Neural progenitor cell (in vitro differentiated cells): ENCODE data around the gene CALB2. TPM values are rescaled to one million over a fixed set of nuclear protein-coding genes. Genes with fewer than 3 reads are reported as not detected.
A peak's percentile ranks its signal among the peaks of the same experiment; 100 is the strongest.
"Not testable (repeated sequence)": the region's sequence is repeated elsewhere in the genome, so short reads cannot be mapped to it uniquely, and the experiment has no call there.

Experiments used
- DNase-seq: peaks from one replicate; pipeline ENCODE4 v3.0.0-alpha.2; 2016; ENCODE audit warnings: low spot score
- H2AFZ ChIP-seq: fragments of 200-600 bp; sonication (generic); replicated peaks from 2 replicates; pipeline ENCODE4 v1.6.1; 2016; ENCODE audit warnings: antibody characterized with exemption
- H3F3A ChIP-seq: fragments of 200-600 bp; sonication (generic); 2 replicates; pipeline ENCODE4 v1.6.1; 2016; ENCODE audit warnings: antibody characterized with exemption, low read depth
- H3K27ac ChIP-seq: fragments of 200-600 bp; sonication (generic); 2 replicates; pipeline ENCODE4 v1.5.1; 2016; ENCODE audit warnings: mild to moderate bottlenecking
- H3K27me3 ChIP-seq: fragments of 200-600 bp; sonication (generic); 2 replicates; pipeline ENCODE4 v1.6.1; 2016; ENCODE audit warnings: mild to moderate bottlenecking, moderate library complexity
- H3K36me3 ChIP-seq: fragments of 200-600 bp; sonication (generic); 2 replicates; pipeline ENCODE4 v1.5.1; 2016
- H3K4me1 ChIP-seq: fragments of 200-600 bp; sonication (generic); 2 replicates; pipeline ENCODE4 v1.6.1; 2016; ENCODE audit warnings: mixed run types
- H3K4me2 ChIP-seq: fragments of 200-600 bp; sonication (generic); 2 replicates; pipeline ENCODE4 v1.6.1; 2016
- H3K4me3 ChIP-seq: fragments of 200-600 bp; sonication (generic); 2 replicates; pipeline ENCODE4 v1.5.1; 2016
- H3K79me2 ChIP-seq: fragments of 200-600 bp; sonication (generic); 2 replicates; pipeline ENCODE4 v1.6.1; 2016; ENCODE audit warnings: low read depth
- H3K9ac ChIP-seq: fragments of 200-600 bp; sonication (generic); 2 replicates; pipeline ENCODE4 v1.6.1; 2016
- H3K9me3 ChIP-seq: fragments of 200-600 bp; sonication (generic); 2 replicates; pipeline ENCODE4 v1.5.1; 2016; ENCODE audit warnings: low read depth
- H4K20me1 ChIP-seq: fragments of 200-600 bp; sonication (generic); 2 replicates; pipeline ENCODE4 v1.6.1; 2016; ENCODE audit warnings: low read depth
- H3K27ac Mint-ChIP-seq: 3 replicates; pipeline ENCODE4 v1.8.0; 2021; ENCODE audit warnings: mixed read lengths
- H3K27me3 Mint-ChIP-seq: 2 replicates; pipeline ENCODE4 v1.8.0; 2022; ENCODE audit warnings: low read depth, mild to moderate bottlenecking, inconsistent platforms, moderate library complexity, mixed read lengths; ENCODE audit not compliant: insufficient read depth
- H3K36me3 Mint-ChIP-seq: 3 replicates; pipeline ENCODE4 v1.8.0; 2021; ENCODE audit warnings: mixed read lengths
- H3K4me1 Mint-ChIP-seq: 3 replicates; pipeline ENCODE4 v1.8.0; 2021; ENCODE audit warnings: mixed read lengths
- H3K4me3 Mint-ChIP-seq: 3 replicates; pipeline ENCODE4 v1.8.0; 2021; ENCODE audit warnings: mild to moderate bottlenecking, moderate library complexity, mixed read lengths
- H3K9me3 Mint-ChIP-seq: 3 replicates; pipeline ENCODE4 v1.8.0; 2020; ENCODE audit warnings: mixed read lengths
- EZH2 ChIP-seq: fragments of 200-600 bp; sonication (generic); IDR thresholded peaks from 2 replicates; pipeline ENCODE4 v1.6.1; 2017; ENCODE audit warnings: antibody characterized with exemption, mild to moderate bottlenecking, moderate library complexity
- EZH2phosphoT487 ChIP-seq: fragments of 200-600 bp; sonication (generic); IDR thresholded peaks from 2 replicates; pipeline ENCODE4 v1.6.1; 2017; ENCODE audit warnings: antibody characterized with exemption
- total RNA-seq: library from RNA; depleted of rRNA; stranded (reverse); fragments of >200 nt; gene quantifications from 2 replicates; pipeline ENCODE4 v1.2.3, GENCODE V29; 2015; ENCODE audit warnings: low replicate concordance
- TF ChIP-seq, protein P1 (sequence below): fragments of 200-600 bp; sonication (generic); IDR thresholded peaks from 2 replicates; pipeline ENCODE4 v1.5.1; 2017; ENCODE audit warnings: antibody characterized with exemption, mild to moderate bottlenecking

The CALB2 gene
- total RNA-seq, 1 donor from 2014 or later: not detected

DNA sequence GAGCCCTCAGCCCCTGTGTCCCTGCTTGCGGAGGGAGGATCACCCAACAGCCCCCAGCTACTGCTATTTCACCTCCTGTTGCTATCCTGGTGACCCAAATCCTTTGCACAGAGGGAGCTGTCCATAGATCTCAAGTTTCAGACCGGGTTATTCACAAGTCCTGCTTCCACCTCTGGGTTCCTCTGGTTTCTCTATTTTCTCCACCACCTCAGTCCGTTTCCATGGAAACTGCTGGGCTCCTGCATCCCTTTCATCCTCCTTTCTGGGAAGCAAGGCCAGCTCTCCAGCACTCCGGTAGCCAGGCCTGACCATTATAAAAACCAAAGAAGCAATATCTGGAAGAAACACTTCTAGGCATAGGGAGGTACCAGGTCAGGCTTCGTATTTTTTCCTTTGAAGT is 4.8 kb upstream of the CALB2 start:
- H3K36me3 Mint-ChIP-seq: no peaks in the 10 kb centered on the region
- H3K9me3 Mint-ChIP-seq: no peaks in the 10 kb centered on the region
- Histone ChIP-seq H3K4me1 (no peaks in the 10 kb centered on the region), H3K4me2 (no peak overlapping the region), H3K9me3 (no peaks in the 10 kb centered on the region), H2AFZ (no peak overlapping the region), H3K27ac (no peak overlapping the region), H3F3A (no peaks in the 10 kb centered on the region), H3K36me3 (no peaks in the 10 kb centered on the region), H3K4me3 (no peak overlapping the region), H3K9ac (no peak overlapping the region), H3K79me2 (no peaks in the 10 kb centered on the region), H3K27me3 (peaks cover 18% of the 10 kb centered on the region), H4K20me1 (no peaks in the 10 kb centered on the region)
- H3K27me3 Mint-ChIP-seq: peaks cover 11% of the 10 kb centered on the region
- DNase-seq: peak; percentile 44
- H3K4me3 Mint-ChIP-seq: no peak overlapping the region
- H3K27ac Mint-ChIP-seq: no peak overlapping the region
- peaks cover 11% of the 10 kb centered on the region for H3K4me1 Mint-ChIP-seq
- TF ChIP-seq EZH2phosphoT487: no peak
- TF ChIP-seq, protein P1, sequence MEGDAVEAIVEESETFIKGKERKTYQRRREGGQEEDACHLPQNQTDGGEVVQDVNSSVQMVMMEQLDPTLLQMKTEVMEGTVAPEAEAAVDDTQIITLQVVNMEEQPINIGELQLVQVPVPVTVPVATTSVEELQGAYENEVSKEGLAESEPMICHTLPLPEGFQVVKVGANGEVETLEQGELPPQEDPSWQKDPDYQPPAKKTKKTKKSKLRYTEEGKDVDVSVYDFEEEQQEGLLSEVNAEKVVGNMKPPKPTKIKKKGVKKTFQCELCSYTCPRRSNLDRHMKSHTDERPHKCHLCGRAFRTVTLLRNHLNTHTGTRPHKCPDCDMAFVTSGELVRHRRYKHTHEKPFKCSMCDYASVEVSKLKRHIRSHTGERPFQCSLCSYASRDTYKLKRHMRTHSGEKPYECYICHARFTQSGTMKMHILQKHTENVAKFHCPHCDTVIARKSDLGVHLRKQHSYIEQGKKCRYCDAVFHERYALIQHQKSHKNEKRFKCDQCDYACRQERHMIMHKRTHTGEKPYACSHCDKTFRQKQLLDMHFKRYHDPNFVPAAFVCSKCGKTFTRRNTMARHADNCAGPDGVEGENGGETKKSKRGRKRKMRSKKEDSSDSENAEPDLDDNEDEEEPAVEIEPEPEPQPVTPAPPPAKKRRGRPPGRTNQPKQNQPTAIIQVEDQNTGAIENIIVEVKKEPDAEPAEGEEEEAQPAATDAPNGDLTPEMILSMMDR: no peak
- TF ChIP-seq EZH2: no peak

GRCh38 chr16:71354156-71354555 is 4.4 kb upstream of the CALB2 start:
- no peaks in the 10 kb centered on the region for H3K4me1 ChIP-seq
- peaks cover 11% of the 10 kb centered on the region for H3K4me1 Mint-ChIP-seq
- H3K27me3 Mint-ChIP-seq: peaks cover 11% of the 10 kb centered on the region
- TF ChIP-seq EZH2phosphoT487 (no peak), EZH2 (no peak)
- TF ChIP-seq, protein P1: no peak
- H3K27ac ChIP-seq: no peak overlapping the region
- H3K36me3 ChIP-seq: no peaks in the 10 kb centered on the region
- no peak for DNase-seq
- H3K9me3 ChIP-seq: no peaks in the 10 kb centered on the region
- peaks cover 22% of the 10 kb centered on the region for H3K27me3 ChIP-seq
- H3K36me3 Mint-ChIP-seq: no peaks in the 10 kb centered on the region
- no peak overlapping the region for H3K4me2 ChIP-seq
- no peaks in the 10 kb centered on the region for H3K79me2 ChIP-seq
- no peak overlapping the region for H3K9ac ChIP-seq
- no peaks in the 10 kb centered on the region for H3K9me3 Mint-ChIP-seq
- no peak overlapping the region for H3K4me3 ChIP-seq
- H2AFZ ChIP-seq: no peak overlapping the region
- no peak overlapping the region for H3K4me3 Mint-ChIP-seq
- no peaks in the 10 kb centered on the region for H4K20me1 ChIP-seq
- H3K27ac Mint-ChIP-seq: no peak overlapping the region
- H3F3A ChIP-seq: no peaks in the 10 kb centered on the region

- no peak for DNase-seq
- Mint-ChIP-seq H3K36me3 (no peaks in the 10 kb centered on the region), H3K27ac (no peak overlapping the region), H3K4me1 (peaks cover 11% of the 10 kb centered on the region), H3K4me3 (no peak overlapping the region), H3K9me3 (no peaks in the 10 kb centered on the region), H3K27me3 (peaks cover 12% of the 10 kb centered on the region)
- Histone ChIP-seq H3K27ac (no peak overlapping the region), H3K4me3 (no peak overlapping the region), H3K9me3 (no peaks in the 10 kb centered on the region), H3K79me2 (no peaks in the 10 kb centered on the region), H3K4me2 (no peak overlapping the region), H3F3A (no peaks in the 10 kb centered on the region), H3K36me3 (no peaks in the 10 kb centered on the region), H3K4me1 (no peaks in the 10 kb centered on the region), H2AFZ (no peak overlapping the region), H4K20me1 (no peaks in the 10 kb centered on the region), H3K27me3 (peaks cover 36% of the 10 kb centered on the region), H3K9ac (no peak overlapping the region)
- no peak for TF ChIP-seq EZH2phosphoT487
- TF ChIP-seq, protein P1: no peak
- no peak for TF ChIP-seq EZH2
These were observed 2.3 kb upstream of the CALB2 start for GRCh38 chr16:71356051-71356740.

DNA sequence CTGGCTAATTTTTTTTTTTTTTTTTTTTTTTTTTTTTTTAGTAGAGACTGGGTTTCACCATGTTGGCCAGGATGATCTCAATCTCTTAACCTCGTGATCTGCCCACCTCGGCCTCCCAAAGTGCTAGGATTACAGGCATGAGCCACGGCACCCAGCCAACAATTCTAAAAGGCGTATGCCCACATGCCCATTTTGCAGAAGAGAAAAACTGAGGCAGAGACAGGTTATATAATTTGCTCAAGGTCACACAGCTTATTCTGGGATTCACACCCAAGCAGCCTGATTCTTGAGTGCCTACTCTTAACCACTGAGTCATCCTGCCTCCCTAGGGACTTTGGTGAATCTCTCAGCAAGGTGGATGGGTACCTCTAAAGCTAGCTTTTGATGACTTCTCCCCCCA is 1.6 kb upstream of the CALB2 start:
- DNase-seq, H3K36me3 Mint-ChIP-seq, H3F3A ChIP-seq, H3K4me1 ChIP-seq, H3K27ac Mint-ChIP-seq, H3K4me3 ChIP-seq, H3K9ac ChIP-seq, H4K20me1 ChIP-seq, H3K9me3 Mint-ChIP-seq, H3K27ac ChIP-seq, H2AFZ ChIP-seq, H3K36me3 ChIP-seq, H3K9me3 ChIP-seq, H3K4me2 ChIP-seq, H3K79me2 ChIP-seq: not testable (repeated sequence)
- Mint-ChIP-seq H3K4me1 (peaks cover 11% of the 10 kb centered on the region), H3K4me3 (peak overlapping the region; percentile 1), H3K27me3 (peaks cover 12% of the 10 kb centered on the region)
- H3K27me3 ChIP-seq: peaks cover 36% of the 10 kb centered on the region
